ENCODE measurements around the gene ADSS2. TPM values are rescaled to one million over a fixed set of nuclear protein-coding genes. Genes with fewer than 3 reads are reported as not detected.
A peak's percentile ranks its signal among the peaks of the same experiment; 100 is the strongest.

ADSS2 gene
- total RNA-seq, 1 experiment from 2014 or later, result 82.8 TPM

DNA sequence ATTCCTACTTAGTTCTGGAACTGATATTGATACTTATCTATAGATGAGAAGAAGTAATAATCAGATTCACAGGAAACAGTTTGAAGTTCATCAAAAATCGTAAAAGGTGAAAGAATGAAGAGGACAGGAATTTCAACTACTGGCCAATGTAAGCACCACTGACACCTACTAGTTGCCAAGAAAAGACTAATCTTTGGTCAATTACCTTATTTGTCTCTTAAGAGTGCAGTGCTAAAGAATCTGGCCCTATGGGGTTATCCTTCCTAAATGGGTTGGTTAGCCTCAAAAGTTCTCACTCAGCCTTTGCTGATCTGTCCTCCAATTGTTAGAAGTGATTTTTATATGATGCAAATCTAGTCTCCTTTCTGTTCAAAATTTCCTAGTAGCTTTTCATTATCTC, 29.5 kb downstream of the ADSS2 start:
- H3K27me3 Mint-ChIP-seq (ENCODE audit: low read depth), result no peaks in the 10 kb centered on the region
- H3K4me3 Mint-ChIP-seq, result no peak overlapping the region
- DNase-seq (ENCODE audit: low spot score) (no peak), ATAC-seq (no peak)
- no peak for TF ChIP-seq ZNF232 (CRISPR knock-in tag; IDR thresholded peaks at IDR 0.05)
- H3K27ac Mint-ChIP-seq, result no peak overlapping the region
- H3K36me3 Mint-ChIP-seq, result peaks cover 41% of the 10 kb centered on the region
- POLR2A ChIA-PET, result no interaction called here
- no peaks in the 10 kb centered on the region for H3K9me3 Mint-ChIP-seq
- CTCF ChIA-PET, result no interaction called here
- no peaks in the 10 kb centered on the region for H3K4me1 Mint-ChIP-seq

- no peaks in the 10 kb centered on the region for H3K9me3 Mint-ChIP-seq
- POLR2A ChIA-PET, result no interaction called here
- peaks cover 67% of the 10 kb centered on the region for H3K36me3 Mint-ChIP-seq
- H3K27me3 Mint-ChIP-seq (ENCODE audit: low read depth), result no peaks in the 10 kb centered on the region
- H3K27ac Mint-ChIP-seq, result no peak overlapping the region
- CTCF ChIA-PET, result no interaction called here
- ATAC-seq (no peak), DNase-seq (ENCODE audit: low spot score) (no peak)
- no peaks in the 10 kb centered on the region for H3K4me1 Mint-ChIP-seq
- no peak overlapping the region for H3K4me3 Mint-ChIP-seq
- TF ChIP-seq SMAD3 (CRISPR knock-in tag; IDR thresholded peaks at IDR 0.05; ENCODE audit: borderline replicate concordance) (no peak), CREM (CRISPR knock-in tag; IDR thresholded peaks at IDR 0.05) (no peak)
Observed at GRCh38 chr1:244419024-244419423, 32.7 kb downstream of the ADSS2 start.

GRCh38 chr1:244414543-244414942, 37.2 kb downstream of the ADSS2 start:
- CTCF ChIA-PET, result interaction anchor here (0.7 to 2.0 kb wide), 6 partner anchors 53 to 189 kb away, joined by 3 to 6 read pairs (median 4); no protein-coding TSS in a partner anchor
- Mint-ChIP-seq H3K27me3 (ENCODE audit: low read depth) (no peaks in the 10 kb centered on the region), H3K9me3 (no peaks in the 10 kb centered on the region), H3K36me3 (peaks cover 87% of the 10 kb centered on the region), H3K4me1 (peaks cover 12% of the 10 kb centered on the region), H3K4me3 (no peak overlapping the region), H3K27ac (no peak overlapping the region)
- peak; percentile 65 for ATAC-seq
- POLR2A ChIA-PET, result no interaction called here
- TF ChIP-seq SP1 (CRISPR knock-in tag; conservative IDR thresholded peaks at IDR 0.05) (no peak), SMAD3 (CRISPR knock-in tag; IDR thresholded peaks at IDR 0.05; ENCODE audit: borderline replicate concordance) (no peak), ELF4 (CRISPR knock-in tag; IDR thresholded peaks at IDR 0.05; ENCODE audit: low read depth) (no peak), ZNF121 (CRISPR knock-in tag; IDR thresholded peaks at IDR 0.05) (no peak), TEAD4 (CRISPR knock-in tag; IDR thresholded peaks at IDR 0.05) (no peak), ZNF416 (CRISPR knock-in tag; IDR thresholded peaks at IDR 0.05) (no peak), GRHL2 (CRISPR knock-in tag; IDR thresholded peaks at IDR 0.05; ENCODE audit: insufficient replicate concordance, severe bottlenecking) (no peak), PREB (CRISPR knock-in tag; IDR thresholded peaks at IDR 0.05; ENCODE audit: borderline replicate concordance) (no peak), ZSCAN18 (CRISPR knock-in tag; IDR thresholded peaks at IDR 0.05) (no peak), ZNF281 (CRISPR knock-in tag; IDR thresholded peaks at IDR 0.05) (no peak), NR1H2 (CRISPR knock-in tag; IDR thresholded peaks at IDR 0.05) (no peak)
- TF ChIP-seq, protein P1, sequence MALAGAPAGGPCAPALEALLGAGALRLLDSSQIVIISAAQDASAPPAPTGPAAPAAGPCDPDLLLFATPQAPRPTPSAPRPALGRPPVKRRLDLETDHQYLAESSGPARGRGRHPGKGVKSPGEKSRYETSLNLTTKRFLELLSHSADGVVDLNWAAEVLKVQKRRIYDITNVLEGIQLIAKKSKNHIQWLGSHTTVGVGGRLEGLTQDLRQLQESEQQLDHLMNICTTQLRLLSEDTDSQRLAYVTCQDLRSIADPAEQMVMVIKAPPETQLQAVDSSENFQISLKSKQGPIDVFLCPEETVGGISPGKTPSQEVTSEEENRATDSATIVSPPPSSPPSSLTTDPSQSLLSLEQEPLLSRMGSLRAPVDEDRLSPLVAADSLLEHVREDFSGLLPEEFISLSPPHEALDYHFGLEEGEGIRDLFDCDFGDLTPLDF (CRISPR knock-in tag; IDR thresholded peaks at IDR 0.05), result no peak
- TF ChIP-seq, protein P2, sequence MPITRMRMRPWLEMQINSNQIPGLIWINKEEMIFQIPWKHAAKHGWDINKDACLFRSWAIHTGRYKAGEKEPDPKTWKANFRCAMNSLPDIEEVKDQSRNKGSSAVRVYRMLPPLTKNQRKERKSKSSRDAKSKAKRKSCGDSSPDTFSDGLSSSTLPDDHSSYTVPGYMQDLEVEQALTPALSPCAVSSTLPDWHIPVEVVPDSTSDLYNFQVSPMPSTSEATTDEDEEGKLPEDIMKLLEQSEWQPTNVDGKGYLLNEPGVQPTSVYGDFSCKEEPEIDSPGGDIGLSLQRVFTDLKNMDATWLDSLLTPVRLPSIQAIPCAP (CRISPR knock-in tag; IDR thresholded peaks at IDR 0.05), result no peak
- DNase-seq (ENCODE audit: low spot score), result no peak
